Germinal center (tissue), 1 donor: ENCODE measurements around the gene PDZRN3.

Experiments
- DNase-seq: peaks from one replicate; pipeline ENCODE4 v3.0.0; 2012; ENCODE audit warnings: mixed read lengths, low spot score

Gene PDZRN3

GRCh38 chr3:73556520-73557372 is 68.0 kb downstream of the PDZRN3 start:
- no peak for DNase-seq

- DNase-seq, result no peak
Measured at GRCh38 chr3:73555076-73555475, 69.7 kb downstream of the PDZRN3 start.

- DNase-seq, result no peak
Measured at GRCh38 chr3:73552700-73553099, 72.0 kb downstream of the PDZRN3 start.

- DNase-seq, result no peak
Measured at GRCh38 chr3:73550032-73550431, 74.7 kb downstream of the PDZRN3 start.

- no peak for DNase-seq
Measured at GRCh38 chr3:73549051-73549600, 75.6 kb downstream of the PDZRN3 start.

- no peak for DNase-seq
Measured at GRCh38 chr3:73548436-73548835, 76.3 kb downstream of the PDZRN3 start.

GRCh38 chr3:73547427-73548248 is 77.1 kb downstream of the PDZRN3 start:
- DNase-seq, result no peak

GRCh38 chr3:73546961-73547360 is 77.8 kb downstream of the PDZRN3 start:
- no peak for DNase-seq

- no peak for DNase-seq
Measured at GRCh38 chr3:73543412-73543811, 81.3 kb downstream of the PDZRN3 start.

- no peak for DNase-seq
Measured at GRCh38 chr3:73542136-73542535, 82.6 kb downstream of the PDZRN3 start.

- DNase-seq, result no peak
Measured at GRCh38 chr3:73540969-73541740, 83.6 kb downstream of the PDZRN3 start.

GRCh38 chr3:73538486-73538885 is 86.3 kb downstream of the PDZRN3 start:
- no peak for DNase-seq

- DNase-seq, result no peak
Measured at GRCh38 chr3:73536952-73537351, 87.8 kb downstream of the PDZRN3 start.

GRCh38 chr3:73536336-73536895 is 88.3 kb downstream of the PDZRN3 start:
- DNase-seq, result no peak

GRCh38 chr3:73535931-73536330 is 88.8 kb downstream of the PDZRN3 start:
- DNase-seq, result no peak

- DNase-seq, result no peak
Measured at GRCh38 chr3:73535137-73535536, 89.6 kb downstream of the PDZRN3 start.

- DNase-seq, result no peak
Measured at GRCh38 chr3:73530022-73530396, 94.7 kb downstream of the PDZRN3 start.

- DNase-seq, result no peak
Measured at GRCh38 chr3:73529308-73530021, 95.3 kb downstream of the PDZRN3 start.

- no peak for DNase-seq
Measured at GRCh38 chr3:73525591-73525990, 99.2 kb downstream of the PDZRN3 start.

GRCh38 chr3:73523661-73524060 is 101.1 kb downstream of the PDZRN3 start:
- no peak for DNase-seq

- no peak for DNase-seq
Measured at GRCh38 chr3:73521734-73522336, 102.9 kb downstream of the PDZRN3 start.
